Lower leg skin (tissue), 3 donors: ENCODE measurements around the gene C10orf120.

Source experiments
- CTCF ChIP-seq, 3 donors: fragments of 450-650 bp; IDR thresholded peaks; one replicate each; pipeline ENCODE4 v1.5.1; 2016; ENCODE audit warnings: antibody characterized with exemption in 3 of 3, mild to moderate bottlenecking in 3 of 3, moderate library complexity in 2 of 3
- POLR2A ChIP-seq, 2 donors: fragments of 450-650 bp; IDR thresholded peaks; one replicate each; pipeline ENCODE4 v1.6.1; 2016 to 2017; ENCODE audit warnings: antibody characterized with exemption in 2 of 2, mild to moderate bottlenecking in 1 of 2, moderate library complexity in 1 of 2

- TF ChIP-seq CTCF (IDR thresholded peaks at IDR 0.05) (no peak), POLR2A (IDR thresholded peaks at IDR 0.05) (no peak)
Measured at GRCh38 chr10:122721111-122721510, 21.5 kb upstream of the C10orf120 start.
